Upper lobe of left lung (tissue), 6 donors: ENCODE measurements around the gene FOXL1. TPM values are rescaled to one million over a fixed set of nuclear protein-coding genes. Genes with fewer than 3 reads are reported as not detected.
A peak's percentile ranks its signal among the peaks of the same experiment; 100 is the strongest.

ENCODE experiments used
- ATAC-seq, 2 donors: fragments of 200-7000 bp; cut with Tn5 transposase; one replicate each; pipeline ENCODE4 v1.9.1; 2022; ENCODE audit warnings: mild to moderate bottlenecking in 2 of 2, moderate library complexity in 2 of 2; ENCODE audit not compliant: low FRiP score in 2 of 2
- DNase-seq, 2 donors: peaks; one replicate each; pipeline ENCODE4 v3.0.0-alpha.2; 2019 to 2020
- H3K27ac ChIP-seq, 4 donors: fragments of 200-600 bp; sonication (generic); one replicate each; pipeline ENCODE4 v1.5.1; 2016 to 2019
- H3K27me3 ChIP-seq, 4 donors: fragments of 200-600 bp; sonication (generic); one replicate each; pipeline ENCODE4 v1.5.1; 2017 to 2019
- H3K36me3 ChIP-seq, 4 donors: fragments of 200-600 bp; sonication (generic); one replicate each; pipeline ENCODE4 v1.5.1; 2016 to 2019
- H3K4me1 ChIP-seq, 4 donors: fragments of 200-600 bp; sonication (generic); one replicate each; pipeline ENCODE4 v1.5.1; 2018 to 2019
- H3K4me3 ChIP-seq, 4 donors: fragments of 200-600 bp; sonication (generic); one replicate each; pipeline ENCODE4 v1.5.1; 2017 to 2019; ENCODE audit warnings: mild to moderate bottlenecking in 2 of 4, moderate library complexity in 1 of 4
- H3K9me3 ChIP-seq, 4 donors: fragments of 200-600 bp; sonication (generic); one replicate each; pipeline ENCODE4 v1.5.1; 2018 to 2019
- EP300 ChIP-seq, 4 donors: sonication (generic); formaldehyde crosslinking; IDR thresholded peaks; one replicate each; pipeline ENCODE4 v1.5.1; 2017; ENCODE audit warnings: antibody characterized with exemption in 4 of 4, control low read depth in 2 of 4
- POLR2A ChIP-seq, 4 donors: fragments of 450-650 bp; IDR thresholded peaks; one replicate each; pipeline ENCODE4 v1.5.1; 2016 to 2017; ENCODE audit warnings: antibody characterized with exemption in 4 of 4, mild to moderate bottlenecking in 2 of 4
- POLR2AphosphoS5 ChIP-seq, 2 donors: sonication (generic); formaldehyde crosslinking; IDR thresholded peaks; one replicate each; pipeline ENCODE4 v1.5.1; 2017; ENCODE audit warnings: antibody characterized with exemption in 2 of 2
- WGBS, 2 donors: methylation state at CpG; one replicate each; pipeline ENCODE4 v1.1.5; 2017 to 2018; 5-methylcytosine and 5-hydroxymethylcytosine counted together
- total RNA-seq, 6 donors: library from RNA; depleted of rRNA in 4 of 6; stranded (reverse); fragments of >200 nt in 4 of 6; gene quantifications; one replicate each; pipeline versions ENCODE4 v1.1.0 to v1.2.1, GENCODE V29; 2016 to 2021
- TF ChIP-seq, protein P1 (sequence below), 6 experiments: fragments of 450-650 bp in 4 of 6; fragments of 200-600 bp in 2 of 6; sonication (generic) in 2 of 6; IDR thresholded peaks; one replicate each; pipeline ENCODE4 v1.5.1; 2016 to 2019; ENCODE audit warnings: antibody characterized with exemption in 6 of 6
- donor health status: DM: no; HTN: no; CAD: no; lungs with moderate emphysema.
- donor health status: DM: no; HTN: yes; CAD: no; lungs with severe emphysema.

FOXL1 gene
- total RNA-seq, 6 donors from 2014 or later, result 0.22 to 2.2 (median 0.49) TPM; not detected in 1

DNA sequence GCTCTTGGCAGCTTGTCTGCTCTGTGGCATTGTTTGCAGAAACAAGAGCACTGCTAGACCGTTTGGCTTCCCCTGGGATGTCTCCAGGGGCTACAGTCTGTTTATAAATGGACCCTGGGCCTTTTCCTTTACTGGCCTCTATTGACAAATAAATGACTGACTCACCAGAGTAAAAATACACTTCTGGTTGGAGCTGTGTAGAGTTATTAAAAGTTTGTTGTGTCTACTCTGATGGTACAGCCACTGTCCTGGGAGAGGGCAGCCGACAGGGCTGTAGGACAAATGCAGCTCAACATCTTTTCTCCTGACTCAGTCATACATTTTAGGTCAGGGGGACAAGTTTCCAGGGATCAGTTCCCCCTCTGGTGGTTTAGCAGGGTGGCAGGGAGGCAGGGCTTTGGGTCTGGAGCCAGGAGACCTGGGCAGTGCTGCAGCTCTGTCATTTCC lies 30.0 kb downstream of the FOXL1 start:
- H3K36me3 ChIP-seq, result no peaks in the 10 kb centered on the region
- no peaks in the 10 kb centered on the region for H3K9me3 ChIP-seq
- ATAC-seq, result no peak
- TF ChIP-seq POLR2AphosphoS5 (IDR thresholded peaks at IDR 0.05) (no peak), EP300 (IDR thresholded peaks at IDR 0.05) (no peak), POLR2A (IDR thresholded peaks at IDR 0.05) (no peak)
- TF ChIP-seq, protein P1, sequence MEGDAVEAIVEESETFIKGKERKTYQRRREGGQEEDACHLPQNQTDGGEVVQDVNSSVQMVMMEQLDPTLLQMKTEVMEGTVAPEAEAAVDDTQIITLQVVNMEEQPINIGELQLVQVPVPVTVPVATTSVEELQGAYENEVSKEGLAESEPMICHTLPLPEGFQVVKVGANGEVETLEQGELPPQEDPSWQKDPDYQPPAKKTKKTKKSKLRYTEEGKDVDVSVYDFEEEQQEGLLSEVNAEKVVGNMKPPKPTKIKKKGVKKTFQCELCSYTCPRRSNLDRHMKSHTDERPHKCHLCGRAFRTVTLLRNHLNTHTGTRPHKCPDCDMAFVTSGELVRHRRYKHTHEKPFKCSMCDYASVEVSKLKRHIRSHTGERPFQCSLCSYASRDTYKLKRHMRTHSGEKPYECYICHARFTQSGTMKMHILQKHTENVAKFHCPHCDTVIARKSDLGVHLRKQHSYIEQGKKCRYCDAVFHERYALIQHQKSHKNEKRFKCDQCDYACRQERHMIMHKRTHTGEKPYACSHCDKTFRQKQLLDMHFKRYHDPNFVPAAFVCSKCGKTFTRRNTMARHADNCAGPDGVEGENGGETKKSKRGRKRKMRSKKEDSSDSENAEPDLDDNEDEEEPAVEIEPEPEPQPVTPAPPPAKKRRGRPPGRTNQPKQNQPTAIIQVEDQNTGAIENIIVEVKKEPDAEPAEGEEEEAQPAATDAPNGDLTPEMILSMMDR (IDR thresholded peaks at IDR 0.05), result no peak
- H3K27me3 ChIP-seq, result no peaks in the 10 kb centered on the region
- H3K4me1 ChIP-seq, result peaks cover 0 to 6% (median 0%) of the 10 kb centered on the region in 4 donors
- no peak for DNase-seq
- WGBS, 2 donors, result 44 to 64% methylated on average over 1 to 2 of the region's 2 CpGs
- H3K4me3 ChIP-seq, result no peak overlapping the region
- no peak overlapping the region for H3K27ac ChIP-seq

DNA sequence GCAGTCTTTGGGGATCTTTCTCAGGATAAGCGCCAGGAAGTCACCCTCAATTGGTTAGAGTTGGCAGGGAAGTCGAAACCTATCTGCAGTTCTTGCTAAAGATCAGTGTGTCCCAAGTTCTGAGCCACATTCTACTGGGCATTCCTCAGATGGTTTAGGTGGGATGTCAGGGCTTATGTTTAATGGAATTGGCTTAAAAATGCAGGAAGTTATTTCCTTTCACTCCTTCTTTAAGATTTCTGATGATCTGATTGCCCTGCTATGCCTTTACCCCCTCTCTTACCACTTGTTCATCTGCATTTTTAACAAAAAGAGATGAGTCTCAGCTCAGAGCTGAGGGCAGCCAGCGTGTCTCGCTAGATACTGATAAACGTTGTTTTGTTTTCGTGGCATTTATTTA lies 30.8 kb downstream of the FOXL1 start:
- TF ChIP-seq POLR2A (IDR thresholded peaks at IDR 0.05) (no peak), POLR2AphosphoS5 (IDR thresholded peaks at IDR 0.05) (no peak), EP300 (IDR thresholded peaks at IDR 0.05) (no peak)
- TF ChIP-seq, protein P1 (IDR thresholded peaks at IDR 0.05), result no peak
- H3K27me3 ChIP-seq, result no peaks in the 10 kb centered on the region
- no peak for ATAC-seq

DNA sequence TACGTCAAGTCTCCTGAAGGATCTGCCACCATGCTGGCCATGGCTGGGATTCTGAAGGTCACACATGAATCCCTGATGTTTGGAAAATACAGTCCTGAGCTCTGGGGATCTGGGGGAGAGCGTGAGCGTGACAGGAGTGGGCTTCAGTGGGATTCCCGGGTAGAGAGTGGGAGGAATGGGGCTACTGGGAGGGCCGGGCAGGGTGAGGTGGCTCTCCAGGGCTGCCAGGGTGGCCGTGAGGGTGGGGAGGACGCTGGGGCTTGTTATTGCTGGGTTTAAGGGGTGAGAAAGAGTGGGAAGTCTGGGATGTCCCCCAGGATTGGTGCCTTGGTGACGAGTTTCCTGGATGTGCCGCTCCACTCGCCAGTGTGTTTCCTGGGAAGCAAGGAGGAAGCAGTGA lies 31.3 kb downstream of the FOXL1 start:
- H3K27me3 ChIP-seq, result no peaks in the 10 kb centered on the region
- TF ChIP-seq POLR2A (IDR thresholded peaks at IDR 0.05) (no peak), POLR2AphosphoS5 (IDR thresholded peaks at IDR 0.05) (no peak), EP300 (IDR thresholded peaks at IDR 0.05) (no peak)
- TF ChIP-seq, protein P1 (IDR thresholded peaks at IDR 0.05), result no peak
- H3K36me3 ChIP-seq, result no peaks in the 10 kb centered on the region
- H3K4me3 ChIP-seq, result no peak overlapping the region
- 77 to 80% methylated on average over 10 of the region's 10 CpGs for WGBS, 2 donors
- H3K9me3 ChIP-seq, result no peaks in the 10 kb centered on the region
- H3K4me1 ChIP-seq, result peaks cover 0 to 4% (median 0%) of the 10 kb centered on the region in 4 donors
- no peak for DNase-seq
- ATAC-seq, result no peak
- no peak overlapping the region for H3K27ac ChIP-seq

More for the DNA sequence above, 30.8 kb downstream of the FOXL1 start:
- Histone ChIP-seq H3K4me3 (no peak overlapping the region), H3K4me1 (peaks cover 0 to 6% (median 0%) of the 10 kb centered on the region in 4 donors), H3K9me3 (no peaks in the 10 kb centered on the region), H3K27ac (no peak overlapping the region), H3K36me3 (no peaks in the 10 kb centered on the region)
- no peak for DNase-seq
- 68 to 70% methylated on average over 6 of the region's 6 CpGs for WGBS, 2 donors

DNA sequence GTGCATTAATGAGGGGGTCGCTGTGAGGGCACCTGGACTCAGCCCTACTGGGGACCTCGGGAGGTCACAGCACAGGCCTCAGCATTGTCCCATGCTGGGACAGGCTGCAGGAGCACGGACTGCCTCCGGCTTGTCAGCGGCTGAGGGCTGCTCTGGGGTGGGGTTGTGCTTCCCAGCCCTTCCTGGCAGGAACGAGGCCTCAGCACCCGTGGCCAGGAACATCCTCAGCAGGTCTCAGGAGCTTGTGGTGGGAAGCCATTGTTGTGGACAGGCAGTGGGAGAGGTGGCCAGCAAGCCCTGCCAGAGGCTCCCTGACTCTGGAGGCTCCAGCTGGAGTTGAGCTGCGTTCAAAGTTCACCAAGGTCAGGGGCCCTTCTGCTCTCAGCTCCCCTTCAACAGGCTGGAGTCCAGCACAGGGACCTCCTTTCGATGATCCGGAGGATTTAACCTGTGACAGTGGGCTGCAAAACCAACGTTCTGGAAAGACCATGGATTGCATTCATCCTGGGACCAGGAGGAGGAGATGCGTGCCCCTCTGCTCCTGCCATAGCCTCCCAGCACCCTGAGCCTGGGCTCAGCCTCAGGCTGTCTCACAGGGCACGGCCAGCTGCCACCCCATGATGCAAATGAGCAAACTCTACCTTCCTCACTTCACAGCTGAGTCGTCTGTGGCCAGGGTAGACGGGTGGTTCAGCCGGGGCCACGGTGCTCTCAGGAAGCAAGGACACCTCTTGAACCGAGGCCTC lies 32.6 kb downstream of the FOXL1 start:
- no peaks in the 10 kb centered on the region for H3K27me3 ChIP-seq
- no peaks in the 10 kb centered on the region for H3K9me3 ChIP-seq
- H3K4me1 ChIP-seq, result no peaks in the 10 kb centered on the region
- TF ChIP-seq, protein P1 (IDR thresholded peaks at IDR 0.05), result no peak
- no peak for TF ChIP-seq EP300 (IDR thresholded peaks at IDR 0.05)
- no peak for TF ChIP-seq POLR2A (IDR thresholded peaks at IDR 0.05)
- TF ChIP-seq POLR2AphosphoS5 (IDR thresholded peaks at IDR 0.05), result no peak
- no peaks in the 10 kb centered on the region for H3K36me3 ChIP-seq
- DNase-seq (no peak), ATAC-seq (peak in 1 of 2 donors; percentile 47)
- no peak overlapping the region for H3K27ac ChIP-seq
- 60 to 83% methylated on average over 5 to 18 of the region's 18 CpGs for WGBS, 2 donors
- H3K4me3 ChIP-seq, result no peak overlapping the region

DNA sequence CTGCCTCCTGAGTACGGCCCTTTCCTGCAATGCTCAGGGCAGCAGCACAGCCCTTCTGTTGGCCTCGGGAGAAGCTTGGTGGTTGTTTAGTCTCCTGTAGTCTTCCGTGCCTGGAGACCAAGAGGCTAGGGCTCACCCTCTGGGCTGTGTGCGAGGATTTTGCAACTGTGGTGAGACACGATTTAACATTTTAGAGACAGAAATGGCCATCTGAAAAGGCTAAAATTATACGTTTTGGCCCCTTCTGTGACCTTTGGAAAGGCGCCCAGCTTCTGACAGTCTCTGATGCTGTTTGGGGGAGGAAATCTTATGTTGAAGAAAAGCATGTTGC lies 33.1 kb downstream of the FOXL1 start:
- H3K9me3 ChIP-seq, result no peaks in the 10 kb centered on the region
- no peak overlapping the region for H3K4me3 ChIP-seq
- no peak overlapping the region for H3K27ac ChIP-seq
- no peak for TF ChIP-seq POLR2AphosphoS5 (IDR thresholded peaks at IDR 0.05)
- TF ChIP-seq POLR2A (IDR thresholded peaks at IDR 0.05), result no peak
- TF ChIP-seq, protein P1 (IDR thresholded peaks at IDR 0.05), result no peak
- no peak for TF ChIP-seq EP300 (IDR thresholded peaks at IDR 0.05)
- H3K36me3 ChIP-seq, result no peaks in the 10 kb centered on the region
- WGBS, 2 donors, result 57 to 64% methylated on average over 7 of the region's 7 CpGs
- ATAC-seq, result no peak
- H3K27me3 ChIP-seq, result no peaks in the 10 kb centered on the region
- no peaks in the 10 kb centered on the region for H3K4me1 ChIP-seq
- no peak for DNase-seq
